A549 (cell line): ENCODE measurements around the gene SEMA6B.

Experiments used
- CHD2 ChIP-seq: fragments of 150-350 bp; IDR thresholded peaks from 2 replicates; pipeline ENCODE4 v1.6.1; 2014; ENCODE audit warnings: low read length; ENCODE audit not compliant: partially characterized antibody
- CTCF ChIP-seq: fragments of >200 bp; sonication (Bioruptor Twin); formaldehyde crosslinking; IDR thresholded peaks from 3 replicates; pipeline ENCODE4 v1.5.1; 2016
- EP300 ChIP-seq, 2 experiments: fragments of >200 bp; sonication (Bioruptor Twin); formaldehyde crosslinking; IDR thresholded peaks; 2 replicates in 1 of 2; 3 replicates in 1 of 2; pipeline ENCODE4 v1.6.1; 2016 to 2017
- FOSB ChIP-seq: fragments of 250-450 bp; sonication (Bioruptor Pico); IDR thresholded peaks from 2 replicates; pipeline ENCODE4 v1.5.0; 2020; ENCODE audit warnings: mild to moderate bottlenecking, moderate library complexity
- NFE2L2 ChIP-seq: fragments of 150-350 bp; conservative IDR thresholded peaks from 2 replicates; pipeline ENCODE4 v1.6.1; 2014; ENCODE audit warnings: low read length
- POLR2A ChIP-seq: IDR thresholded peaks from 2 replicates; pipeline ENCODE4 v1.6.1; 2012; ENCODE audit warnings: mild to moderate bottlenecking, low read length
- POLR2AphosphoS2 ChIP-seq: conservative IDR thresholded peaks from 2 replicates; pipeline ENCODE4 v1.6.1; 2012; ENCODE audit warnings: low read length, improper control_type of control experiment, inconsistent platforms
- REST ChIP-seq: fragments of 200-600 bp; sonication (generic); IDR thresholded peaks from 2 replicates; pipeline ENCODE4 v1.6.1; 2016; ENCODE audit warnings: antibody characterized with exemption, mild to moderate bottlenecking, moderate library complexity
- RFX5 ChIP-seq: fragments of 450-650 bp; IDR thresholded peaks from 2 replicates; pipeline ENCODE4 v1.7.1; 2014; ENCODE audit warnings: antibody characterized with exemption, mild to moderate bottlenecking, moderate library complexity

- no peak for TF ChIP-seq POLR2A
- no peak for TF ChIP-seq POLR2AphosphoS2
- TF ChIP-seq CTCF, result no peak
- no peak for TF ChIP-seq EP300 (IDR thresholded peaks at IDR 0.05)
- TF ChIP-seq REST, result no peak
- no peak for TF ChIP-seq RFX5
- TF ChIP-seq NFE2L2, result no peak
- TF ChIP-seq FOSB, result no peak
- no peak for TF ChIP-seq CHD2
Observed at GRCh38 chr19:4521888-4522242, 37.6 kb downstream of the SEMA6B start.
